Muscle of leg (tissue), 11 donors: ENCODE results near the gene MAP4. TPM values are rescaled to one million over a fixed set of nuclear protein-coding genes. Genes with fewer than 3 reads are reported as not detected.
"Not testable (repeated sequence)": the region's sequence is repeated elsewhere in the genome, so short reads cannot be mapped to it uniquely, and the experiment has no call there.

Source experiments
- DNase-seq: peaks from one replicate; pipeline ENCODE4 v3.0.0; 2013
- H3K27ac ChIP-seq: one replicate; pipeline ENCODE4 v1.5.1; 2013; ENCODE audit warnings: mild to moderate bottlenecking, low read length, control low read depth
- H3K27me3 ChIP-seq: one replicate; pipeline ENCODE4 v1.6.1; 2013; ENCODE audit warnings: low read length; ENCODE audit not compliant: control insufficient read depth, insufficient read depth
- H3K36me3 ChIP-seq: one replicate; pipeline ENCODE4 v1.6.1; 2013; ENCODE audit warnings: low read length; ENCODE audit not compliant: control insufficient read depth, insufficient read depth
- H3K4me1 ChIP-seq: one replicate; pipeline ENCODE4 v1.6.1; 2013; ENCODE audit warnings: low read length; ENCODE audit not compliant: control insufficient read depth, insufficient read depth
- H3K4me3 ChIP-seq: one replicate; pipeline ENCODE4 v1.5.1; 2013; ENCODE audit warnings: low read length, control low read depth
- H3K9me3 ChIP-seq: replicated peaks from 2 replicates; pipeline ENCODE4 v1.6.1; 2013; ENCODE audit warnings: low read depth, low read length; ENCODE audit not compliant: control insufficient read depth
- WGBS: methylation state at CpG from one replicate; pipeline ENCODE4 v1.1.5; 2013; ENCODE audit warnings: missing lambda C conversion rate; ENCODE audit not compliant: insufficient coverage; 5-methylcytosine and 5-hydroxymethylcytosine counted together
- polyA plus RNA-seq, 8 donors: library from polyadenylated mRNA; unstranded; fragments of 120-200 nt; gene quantifications; one replicate each; pipeline versions ENCODE4 v1.2.1 to v1.2.3, GENCODE V29; 2013; ENCODE audit warnings: inconsistent platforms in 1 of 8, low replicate concordance in 1 of 8; ENCODE audit not compliant: insufficient read length in 8 of 8, insufficient read depth in 1 of 8
- total RNA-seq: library from RNA; stranded (reverse); fragments of 120-200 nt; gene quantifications from one replicate; pipeline ENCODE4 v1.2.4, GENCODE V29; 2013

Gene MAP4
- total and polyA plus RNA-seq, 9 donors, result 189 to 352 (median 303) TPM

DNA sequence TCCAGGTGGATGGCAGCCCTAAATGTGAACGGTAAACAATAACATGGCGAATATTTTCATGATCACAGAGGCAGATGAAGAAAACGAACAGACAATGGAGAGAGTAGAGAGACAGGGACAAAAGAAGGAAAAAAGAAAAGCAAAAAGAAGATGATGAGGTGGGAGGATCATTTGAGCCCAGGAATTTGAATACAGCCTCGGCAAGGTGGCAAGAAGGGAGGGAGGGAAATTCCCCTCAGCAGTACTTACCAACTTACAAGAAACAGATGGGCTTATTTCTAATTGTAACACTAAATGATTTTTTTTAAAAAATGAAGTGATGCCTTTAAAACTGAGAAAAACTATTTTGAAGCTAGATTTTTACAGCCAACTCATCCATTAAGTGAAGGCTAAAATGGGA lies 6.0 kb upstream of the MAP4 start:
- no peak overlapping the region for H3K27ac ChIP-seq
- no peak overlapping the region for H3K4me3 ChIP-seq
- peaks cover 3% of the 10 kb centered on the region for H3K36me3 ChIP-seq
- DNase-seq, result no peak
- H3K9me3 ChIP-seq, result no peaks in the 10 kb centered on the region
- WGBS, result 80% methylated on average over 1 of the region's 4 CpGs
- H3K27me3 ChIP-seq, result no peaks in the 10 kb centered on the region
- peaks cover 7% of the 10 kb centered on the region for H3K4me1 ChIP-seq

DNA sequence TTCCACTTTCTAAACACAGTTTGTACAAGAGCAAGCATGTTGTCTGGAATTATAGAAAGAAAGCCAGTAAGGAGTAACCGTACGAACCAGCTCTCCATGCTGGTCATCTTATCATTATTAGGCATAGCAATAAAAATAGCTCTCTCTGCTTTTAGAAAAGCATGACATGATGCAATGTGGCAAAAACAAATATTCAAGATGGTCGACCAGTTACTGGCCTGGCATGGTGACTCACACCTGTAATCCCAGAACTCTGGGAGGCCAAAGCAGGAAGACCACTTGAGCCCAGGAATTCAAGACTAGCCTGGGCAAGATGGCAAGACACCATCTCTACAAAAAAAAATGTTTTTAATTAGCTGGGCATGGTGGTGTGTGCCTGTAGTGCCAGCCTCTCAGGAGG lies 2.6 kb upstream of the MAP4 start:
- peak overlapping the region; percentile 25 for H3K27ac ChIP-seq
- 100% methylated on average over 1 of the region's 3 CpGs for WGBS
- peaks cover 20% of the 10 kb centered on the region for H3K4me1 ChIP-seq

DNA sequence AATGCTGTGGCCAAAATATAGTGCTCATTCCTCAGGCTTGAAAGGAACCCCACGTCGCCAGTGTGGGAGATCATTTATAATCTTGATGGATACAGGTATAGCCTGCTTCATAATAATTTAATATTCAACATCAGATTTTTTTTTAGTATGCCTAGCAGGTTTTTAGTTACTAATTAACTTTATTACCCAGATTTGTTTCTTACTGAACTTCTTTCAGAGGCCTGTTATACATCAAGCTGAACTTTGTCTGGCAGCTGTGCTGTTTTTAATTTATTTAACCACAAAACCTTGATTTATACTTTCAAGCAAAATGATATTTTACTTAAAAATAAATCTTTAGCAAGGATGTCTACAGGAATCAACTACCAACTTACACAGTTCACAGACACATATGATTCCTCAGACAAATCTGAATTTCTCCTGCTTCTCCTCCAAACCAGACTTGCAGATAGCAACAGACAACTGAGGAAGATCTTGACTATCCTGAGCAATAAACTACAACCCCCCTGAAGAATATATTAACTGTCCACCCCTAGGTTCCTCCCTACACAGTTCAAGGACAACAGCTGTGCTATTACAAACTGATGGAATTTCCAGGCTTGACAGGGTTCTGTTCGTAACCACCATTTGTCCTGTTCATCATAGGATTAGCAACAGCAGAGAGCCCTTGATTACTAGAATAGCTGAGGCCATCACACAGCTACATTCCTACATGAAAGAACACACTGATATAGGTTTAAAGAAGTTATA lies 610 bp downstream of the MAP4 start:
- peak; percentile 55 for DNase-seq
- peaks cover 3% of the 10 kb centered on the region for H3K36me3 ChIP-seq
- H3K9me3 ChIP-seq, result no peaks in the 10 kb centered on the region
- WGBS, result no CpG with 5 or more reads among the region's 3 CpGs
- no peak overlapping the region for H3K4me3 ChIP-seq
- peaks cover 20% of the 10 kb centered on the region for H3K4me1 ChIP-seq
- H3K27ac ChIP-seq, result peak overlapping the region; percentile 74
- H3K27me3 ChIP-seq, result no peaks in the 10 kb centered on the region

More for the DNA sequence above, 2.6 kb upstream of the MAP4 start:
- Histone ChIP-seq H3K4me3 (no peak overlapping the region), H3K27me3 (no peaks in the 10 kb centered on the region), H3K36me3 (peaks cover 3% of the 10 kb centered on the region), H3K9me3 (no peaks in the 10 kb centered on the region)
- no peak for DNase-seq

DNA sequence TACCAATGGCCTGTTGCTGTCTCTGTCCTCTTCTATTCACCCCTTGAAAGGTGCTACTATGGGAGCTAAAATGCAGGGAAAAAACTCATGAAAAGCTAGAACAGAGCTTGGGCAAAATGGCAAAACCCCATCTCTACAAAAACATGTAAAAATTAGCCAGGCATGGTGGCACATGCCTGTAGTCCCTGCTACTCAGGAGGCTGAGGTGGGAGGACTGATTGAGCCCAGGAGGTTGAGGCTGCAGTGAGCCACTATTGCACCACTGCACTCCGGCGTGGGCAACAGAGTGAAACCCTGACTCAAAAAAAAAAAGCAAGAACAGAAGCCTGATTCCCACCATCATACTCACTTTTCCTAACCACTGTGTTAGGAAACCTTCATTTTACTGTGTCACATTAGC lies 1.9 kb downstream of the MAP4 start:
- H3K4me1 ChIP-seq, result peaks cover 19% of the 10 kb centered on the region
- no peak overlapping the region for H3K4me3 ChIP-seq
- 92% methylated on average over 2 of the region's 2 CpGs for WGBS
- no peaks in the 10 kb centered on the region for H3K27me3 ChIP-seq
- no peaks in the 10 kb centered on the region for H3K9me3 ChIP-seq
- H3K27ac ChIP-seq, result peak overlapping the region; percentile 44
- H3K36me3 ChIP-seq, result peaks cover 7% of the 10 kb centered on the region
- no peak for DNase-seq

DNA sequence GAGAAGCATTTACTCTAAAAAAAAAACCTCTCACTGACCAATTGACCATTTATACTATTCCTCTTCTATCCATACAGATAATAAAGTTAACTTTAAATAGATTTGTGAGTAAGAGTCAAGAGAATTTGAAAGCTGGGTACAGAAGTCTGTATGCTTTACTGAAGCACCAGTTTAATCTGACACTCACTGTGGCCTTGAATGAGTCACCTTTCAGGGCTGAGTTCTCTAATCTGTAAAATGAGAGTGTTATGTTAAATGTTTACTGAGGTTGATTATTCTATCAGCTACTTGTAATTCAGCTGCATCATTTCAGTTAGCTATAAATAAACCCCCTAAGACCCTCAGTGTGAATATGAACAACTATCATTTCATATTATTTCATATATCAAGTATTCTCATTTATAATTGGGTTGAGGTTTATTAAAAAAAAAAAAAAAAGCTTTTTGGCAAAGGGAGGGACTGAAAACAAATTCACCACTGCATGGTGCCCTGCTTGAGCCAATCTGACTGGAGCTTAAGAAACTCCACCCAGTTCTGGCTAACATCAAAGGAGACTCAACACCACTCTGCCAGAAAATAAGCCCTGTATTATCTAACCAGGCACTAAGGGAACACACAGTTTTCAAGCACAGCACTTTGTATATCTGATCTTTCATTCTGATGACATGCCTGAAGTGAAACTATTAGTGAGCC lies 2.8 kb downstream of the MAP4 start:
- Histone ChIP-seq H3K4me3 (no peak overlapping the region), H3K9me3 (no peaks in the 10 kb centered on the region), H3K27ac (peak overlapping the region; percentile 44), H3K27me3 (no peaks in the 10 kb centered on the region), H3K36me3 (peaks cover 9% of the 10 kb centered on the region), H3K4me1 (peaks cover 16% of the 10 kb centered on the region)
- peak; percentile 59 for DNase-seq

DNA sequence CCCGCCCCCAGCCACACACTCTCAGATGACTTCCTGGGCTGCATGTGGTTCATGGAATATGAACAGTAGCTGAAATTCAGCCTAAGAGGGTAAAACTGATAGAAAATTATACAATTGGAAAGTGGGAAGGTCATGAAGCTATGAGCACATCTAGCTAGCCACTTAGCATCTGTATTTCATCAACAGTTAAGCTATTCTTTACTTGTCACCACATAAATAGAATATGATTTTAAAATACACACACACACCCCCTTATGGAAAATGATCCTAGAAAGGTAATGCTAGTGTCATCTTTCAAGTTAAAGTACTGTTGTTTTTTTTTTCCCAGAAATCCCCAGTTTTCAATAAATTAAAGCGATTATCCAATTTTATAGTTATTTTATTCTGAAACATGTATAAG lies 3.6 kb downstream of the MAP4 start:
- no peaks in the 10 kb centered on the region for H3K27me3 ChIP-seq
- H3K27ac ChIP-seq, result no peak overlapping the region
- no CpG with 5 or more reads among the region's 2 CpGs for WGBS
- H3K36me3 ChIP-seq, result peaks cover 9% of the 10 kb centered on the region
- DNase-seq, result no peak
- no peak overlapping the region for H3K4me3 ChIP-seq
- peaks cover 16% of the 10 kb centered on the region for H3K4me1 ChIP-seq
- H3K9me3 ChIP-seq, result no peaks in the 10 kb centered on the region

DNA sequence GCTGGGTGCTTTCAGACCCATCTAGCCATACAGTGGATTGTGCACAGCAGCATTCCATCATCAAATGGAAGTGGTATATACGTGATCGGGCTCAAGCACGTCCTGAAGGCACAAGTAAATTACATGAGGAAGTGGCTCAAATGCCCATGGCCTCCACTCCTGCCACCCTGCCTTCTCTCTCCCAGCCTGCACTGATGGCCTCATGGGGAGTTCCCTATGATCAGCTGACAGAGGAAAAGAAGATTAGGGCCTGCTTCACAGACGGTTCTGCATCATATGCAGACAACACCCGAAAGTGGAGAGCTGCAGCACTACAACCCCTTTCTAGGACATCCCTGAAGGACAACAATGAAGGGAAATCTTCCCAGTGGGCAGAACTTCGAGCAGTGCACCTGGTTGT lies 8.2 kb downstream of the MAP4 start:
- not testable (repeated sequence) for H3K4me1 ChIP-seq, DNase-seq, H3K27ac ChIP-seq, H3K9me3 ChIP-seq, H3K4me3 ChIP-seq, H3K36me3 ChIP-seq, H3K27me3 ChIP-seq
- no CpG with 5 or more reads among the region's 6 CpGs for WGBS

DNA sequence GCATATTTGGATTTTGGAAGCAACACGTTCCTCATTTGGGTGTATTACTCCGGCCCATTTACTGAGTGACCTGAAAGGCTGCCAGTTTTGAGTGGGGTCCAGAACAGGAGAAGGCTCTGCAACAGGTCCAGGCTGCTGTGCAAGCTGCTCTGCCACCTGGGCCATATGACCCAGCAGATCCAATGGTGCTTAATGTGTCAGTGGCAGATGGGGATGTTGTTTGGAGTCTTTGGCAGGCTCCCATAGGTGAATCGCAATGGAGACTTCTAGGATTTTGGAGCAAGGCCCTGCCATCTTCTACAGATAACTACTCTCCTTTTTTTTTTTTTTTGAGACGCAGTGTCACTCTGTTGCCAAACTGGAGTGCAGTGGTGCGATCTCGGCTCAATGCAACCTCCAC lies 8.9 kb downstream of the MAP4 start:
- H3K27me3 ChIP-seq, H3K9me3 ChIP-seq, H3K36me3 ChIP-seq, H3K27ac ChIP-seq, H3K4me1 ChIP-seq, DNase-seq, H3K4me3 ChIP-seq: not testable (repeated sequence)
- 93% methylated on average over 3 of the region's 6 CpGs for WGBS

DNA sequence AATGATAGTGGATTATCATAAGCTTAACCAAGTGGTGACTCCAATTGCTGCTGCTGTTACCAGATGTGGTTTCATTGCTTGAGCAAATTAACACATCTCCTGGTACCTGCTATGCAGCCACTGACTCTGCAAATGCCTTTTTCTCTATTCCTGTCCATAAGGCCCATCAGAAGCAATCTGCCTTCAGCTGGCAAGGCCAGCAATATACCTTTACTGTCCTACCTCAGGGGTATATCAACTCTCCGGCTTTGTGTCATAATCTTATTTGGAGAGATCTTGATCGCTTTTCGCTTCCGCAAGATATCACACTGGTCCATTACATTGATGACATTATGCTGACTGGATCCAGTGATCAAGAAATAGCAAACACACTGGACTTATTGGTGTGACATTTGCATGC lies 9.4 kb downstream of the MAP4 start:
- H3K27me3 ChIP-seq, H3K4me3 ChIP-seq, H3K36me3 ChIP-seq, DNase-seq, H3K27ac ChIP-seq, H3K9me3 ChIP-seq, H3K4me1 ChIP-seq: not testable (repeated sequence)
- WGBS, result no CpG with 5 or more reads among the region's 4 CpGs

DNA sequence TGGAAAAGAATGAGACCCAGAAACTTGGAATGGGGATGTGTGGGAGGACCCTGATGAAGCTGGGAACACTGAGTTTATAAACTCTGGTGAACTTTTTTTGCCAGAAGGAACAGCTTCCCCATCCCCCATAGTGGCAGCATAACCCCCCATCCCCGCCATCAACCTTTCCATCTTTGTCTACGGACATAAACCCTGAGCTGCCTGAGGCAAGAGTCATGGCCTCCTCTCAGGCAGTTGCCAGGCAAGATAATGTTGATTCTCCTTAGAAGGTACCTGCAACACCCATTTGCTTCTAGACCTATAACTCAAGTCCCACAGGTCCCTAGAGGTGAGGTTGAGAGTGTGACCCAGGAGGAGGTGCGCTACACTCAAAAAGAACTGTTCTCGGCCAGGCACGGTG lies 11.5 kb downstream of the MAP4 start:
- no peaks in the 10 kb centered on the region for H3K9me3 ChIP-seq
- no peak overlapping the region for H3K27ac ChIP-seq
- DNase-seq, result no peak
- 100% methylated on average over 1 of the region's 5 CpGs for WGBS
- no peaks in the 10 kb centered on the region for H3K27me3 ChIP-seq
- no peaks in the 10 kb centered on the region for H3K4me1 ChIP-seq
- H3K36me3 ChIP-seq, result peaks cover 8% of the 10 kb centered on the region
- no peak overlapping the region for H3K4me3 ChIP-seq
